Measurements from ENCODE around the gene MSLN.

- TF ChIP-seq CEBPB (IDR thresholded peaks at IDR 0.05) (no peak), ZFP36 (IDR thresholded peaks at IDR 0.05; ENCODE audit: borderline replicate concordance, partially characterized antibody) (no peak), CTCF (IDR thresholded peaks at IDR 0.05) (no peak), JUN (IDR thresholded peaks at IDR 0.05) (no peak), PBX3 (IDR thresholded peaks at IDR 0.05) (no peak), POLR2A (IDR thresholded peaks at IDR 0.05; ENCODE audit: low read length) (no peak), MAZ (IDR thresholded peaks at IDR 0.05; ENCODE audit: borderline replicate concordance, low read depth, low read length) (no peak)
These were observed 16.3 kb downstream of the MSLN start for GRCh38 chr16:776824-777223.
